HepG2 (cell line): ENCODE results near the gene ZNF33B. TPM values are rescaled to one million over a fixed set of nuclear protein-coding genes. Genes with fewer than 3 reads are reported as not detected.

ENCODE experiments used
- CREB3 ChIP-seq: sonication (generic); formaldehyde crosslinking; IDR thresholded peaks from 2 replicates; pipeline ENCODE4 v1.5.0; 2020; ENCODE audit warnings: missing genetic modification reagents
- DPF2 ChIP-seq: sonication (generic); formaldehyde crosslinking; IDR thresholded peaks from 2 replicates; pipeline ENCODE4 v1.4.0; 2020; ENCODE audit warnings: mild to moderate bottlenecking, low read depth, missing genetic modification reagents, borderline replicate concordance
- IKZF1 ChIP-seq: fragments of 450-650 bp; IDR thresholded peaks from 2 replicates; pipeline ENCODE4 v1.7.1; 2016
- MED1 ChIP-seq: sonication (generic); formaldehyde crosslinking; IDR thresholded peaks from 2 replicates; pipeline ENCODE4 v1.4.0; 2020; ENCODE audit warnings: missing genetic modification reagents
- NR2F1 ChIP-seq, 2 experiments: fragments of 450-650 bp in 1 of 2; formaldehyde crosslinking in 1 of 2; IDR thresholded peaks; 2 replicates each; pipeline versions ENCODE4 v1.5.0 to v1.6.1; 2016 to 2020; ENCODE audit warnings: mild to moderate bottlenecking in 1 of 2, missing compliant biosample characterization in 1 of 2, missing genetic modification reagents in 1 of 2, moderate library complexity in 1 of 2
- RXRB ChIP-seq: IDR thresholded peaks from 2 replicates; pipeline ENCODE4 v1.6.1; 2016; ENCODE audit warnings: borderline replicate concordance, missing genetic modification reagents, missing compliant biosample characterization
- SETDB1 ChIP-seq: sonication (generic); formaldehyde crosslinking; IDR thresholded peaks from 2 replicates; pipeline ENCODE4 v1.5.1; 2020; ENCODE audit warnings: missing genetic modification reagents, mild to moderate bottlenecking, borderline replicate concordance
- SNAI1 ChIP-seq: sonication (generic); formaldehyde crosslinking; IDR thresholded peaks from 2 replicates; pipeline ENCODE4 v1.5.0; 2020; ENCODE audit warnings: mild to moderate bottlenecking, missing genetic modification reagents, borderline replicate concordance
- SP4 ChIP-seq: sonication (generic); formaldehyde crosslinking; IDR thresholded peaks from 2 replicates; pipeline ENCODE4 v1.8.1; 2023; ENCODE audit warnings: mild to moderate bottlenecking, missing genetic modification reagents
- TOE1 ChIP-seq: sonication (generic); formaldehyde crosslinking; IDR thresholded peaks from 2 replicates; pipeline ENCODE4 v1.4.0; 2020; ENCODE audit warnings: mild to moderate bottlenecking, missing genetic modification reagents
- TRIM24 ChIP-seq: sonication (generic); formaldehyde crosslinking; IDR thresholded peaks from 2 replicates; pipeline ENCODE4 v1.8.0; 2022; ENCODE audit warnings: mild to moderate bottlenecking, missing genetic modification reagents
- YY1 ChIP-seq: IDR thresholded peaks from 2 replicates; pipeline ENCODE4 v1.6.1; 2011; ENCODE audit warnings: low read length, low read depth, moderate library complexity, mild to moderate bottlenecking; ENCODE audit not compliant: insufficient read depth, insufficient replicate concordance
- ZNF441 ChIP-seq: sonication (generic); formaldehyde crosslinking; IDR thresholded peaks from 2 replicates; pipeline ENCODE4 v1.7.0; 2021; ENCODE audit warnings: missing genetic modification reagents, borderline replicate concordance
- ZNF460 ChIP-seq: sonication (generic); formaldehyde crosslinking; IDR thresholded peaks from 2 replicates; pipeline ENCODE4 v1.5.1; 2020; ENCODE audit warnings: missing genetic modification reagents, mild to moderate bottlenecking, borderline replicate concordance
- ZNF614 ChIP-seq: IDR thresholded peaks from 2 replicates; pipeline ENCODE4 v1.6.1; 2018; ENCODE audit warnings: missing biosample characterization, missing genetic modification reagents, inconsistent platforms, borderline replicate concordance
- ZNF660 ChIP-seq: sonication (generic); formaldehyde crosslinking; IDR thresholded peaks from 2 replicates; pipeline ENCODE4 v1.5.1; 2020; ENCODE audit warnings: mild to moderate bottlenecking, low read depth, missing genetic modification reagents, borderline replicate concordance
- polyA plus RNA-seq, 8 experiments: library from polyadenylated mRNA; depleted of rRNA in 3 of 8; stranded (reverse) in 7 of 8; unstranded in 1 of 8; fragments of >200 nt; fragmentation: Illumina TruSeq in 4 of 8; extraction: Trizol in 4 of 8; gene quantifications; 2 replicates each; pipeline versions ENCODE4 v1.2.1 to v1.2.3, GENCODE V29; 2011 to 2016; ENCODE audit warnings: low read depth in 4 of 8, missing spikeins in 1 of 8, mixed read lengths in 1 of 8; ENCODE audit not compliant: insufficient read depth in 1 of 8
- total RNA-seq, 5 experiments: library from RNA; depleted of rRNA; stranded (reverse); fragments of >200 nt; fragmentation: Illumina TruSeq; extraction: Trizol; gene quantifications; 2 replicates each; pipeline ENCODE4 v1.2.3, GENCODE V29; 2016; ENCODE audit warnings: low read depth in 1 of 5
- TF ChIP-seq, protein P1 (sequence below), 2 experiments: IDR thresholded peaks; 2 replicates each; pipeline ENCODE4 v1.6.1; 2011 to 2012; ENCODE audit warnings: low read length in 2 of 2, borderline replicate concordance in 1 of 2, low read depth in 1 of 2, mild to moderate bottlenecking in 1 of 2, moderate library complexity in 1 of 2
- TF ChIP-seq, protein P2 (sequence below): sonication (generic); formaldehyde crosslinking; IDR thresholded peaks from 2 replicates; pipeline ENCODE4 v1.5.0; 2020; ENCODE audit warnings: mild to moderate bottlenecking, missing genetic modification reagents
- TF ChIP-seq, protein P3 (sequence below): fragments of 450-650 bp; IDR thresholded peaks from 2 replicates; pipeline ENCODE4 v1.6.1; 2017; ENCODE audit warnings: mild to moderate bottlenecking

The ZNF33B gene
- total and polyA plus RNA-seq, 2 of the 13 experiments (the other 11 are each of a cell fraction or from before 2014, with no cell fraction given), result 18.4 to 23.5 TPM

DNA sequence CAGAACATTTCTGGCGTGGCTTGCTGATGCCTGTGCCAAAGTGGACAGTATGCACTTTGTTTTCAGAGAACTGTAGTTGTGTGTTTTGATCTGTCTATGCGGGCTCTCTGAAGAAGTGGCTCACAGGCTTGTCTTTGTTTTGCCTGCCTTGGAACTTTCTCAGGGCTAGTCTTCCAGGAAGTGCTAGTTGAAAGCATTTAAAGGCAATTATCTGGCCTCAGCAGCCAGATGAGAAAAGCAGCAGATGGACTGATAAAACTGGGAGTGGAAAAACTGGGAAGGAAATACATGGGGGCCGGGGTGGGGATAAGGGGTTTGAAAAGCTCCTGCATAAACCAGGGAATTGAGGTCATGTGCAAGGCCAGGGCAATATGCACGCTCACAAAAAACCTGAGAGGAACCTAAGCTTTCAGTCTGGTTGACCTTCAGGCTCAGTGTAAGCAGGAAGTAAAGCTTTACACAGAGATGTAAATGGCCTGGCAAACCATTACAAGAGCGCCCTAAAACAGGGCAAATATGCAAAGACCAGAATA is 94.5 kb downstream of the ZNF33B start (continued):
- TF ChIP-seq MED1 (CRISPR knock-in tag) (peak; percentile 75), TOE1 (CRISPR knock-in tag) (no peak), SNAI1 (no peak), ZNF441 (no peak), ZNF660 (CRISPR knock-in tag) (no peak), YY1 (no peak), SP4 (CRISPR knock-in tag) (no peak), ZNF460 (CRISPR knock-in tag) (no peak), RXRB (CRISPR knock-in tag) (peak; percentile 85), IKZF1 (no peak), DPF2 (no peak), CREB3 (CRISPR knock-in tag) (no peak), TRIM24 (CRISPR knock-in tag) (no peak), ZNF614 (CRISPR knock-in tag) (no peak), SETDB1 (CRISPR knock-in tag) (no peak), NR2F1 (CRISPR knock-in tag; IDR thresholded peaks at IDR 0.05) (no peak)
- TF ChIP-seq, protein P1, sequence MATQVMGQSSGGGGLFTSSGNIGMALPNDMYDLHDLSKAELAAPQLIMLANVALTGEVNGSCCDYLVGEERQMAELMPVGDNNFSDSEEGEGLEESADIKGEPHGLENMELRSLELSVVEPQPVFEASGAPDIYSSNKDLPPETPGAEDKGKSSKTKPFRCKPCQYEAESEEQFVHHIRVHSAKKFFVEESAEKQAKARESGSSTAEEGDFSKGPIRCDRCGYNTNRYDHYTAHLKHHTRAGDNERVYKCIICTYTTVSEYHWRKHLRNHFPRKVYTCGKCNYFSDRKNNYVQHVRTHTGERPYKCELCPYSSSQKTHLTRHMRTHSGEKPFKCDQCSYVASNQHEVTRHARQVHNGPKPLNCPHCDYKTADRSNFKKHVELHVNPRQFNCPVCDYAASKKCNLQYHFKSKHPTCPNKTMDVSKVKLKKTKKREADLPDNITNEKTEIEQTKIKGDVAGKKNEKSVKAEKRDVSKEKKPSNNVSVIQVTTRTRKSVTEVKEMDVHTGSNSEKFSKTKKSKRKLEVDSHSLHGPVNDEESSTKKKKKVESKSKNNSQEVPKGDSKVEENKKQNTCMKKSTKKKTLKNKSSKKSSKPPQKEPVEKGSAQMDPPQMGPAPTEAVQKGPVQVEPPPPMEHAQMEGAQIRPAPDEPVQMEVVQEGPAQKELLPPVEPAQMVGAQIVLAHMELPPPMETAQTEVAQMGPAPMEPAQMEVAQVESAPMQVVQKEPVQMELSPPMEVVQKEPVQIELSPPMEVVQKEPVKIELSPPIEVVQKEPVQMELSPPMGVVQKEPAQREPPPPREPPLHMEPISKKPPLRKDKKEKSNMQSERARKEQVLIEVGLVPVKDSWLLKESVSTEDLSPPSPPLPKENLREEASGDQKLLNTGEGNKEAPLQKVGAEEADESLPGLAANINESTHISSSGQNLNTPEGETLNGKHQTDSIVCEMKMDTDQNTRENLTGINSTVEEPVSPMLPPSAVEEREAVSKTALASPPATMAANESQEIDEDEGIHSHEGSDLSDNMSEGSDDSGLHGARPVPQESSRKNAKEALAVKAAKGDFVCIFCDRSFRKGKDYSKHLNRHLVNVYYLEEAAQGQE (IDR thresholded peaks at IDR 0.05; ENCODE audit: borderline replicate concordance in 1 of 2, low read depth in 1 of 2, low read length in 2 of 2), result no peak
- TF ChIP-seq, protein P2, sequence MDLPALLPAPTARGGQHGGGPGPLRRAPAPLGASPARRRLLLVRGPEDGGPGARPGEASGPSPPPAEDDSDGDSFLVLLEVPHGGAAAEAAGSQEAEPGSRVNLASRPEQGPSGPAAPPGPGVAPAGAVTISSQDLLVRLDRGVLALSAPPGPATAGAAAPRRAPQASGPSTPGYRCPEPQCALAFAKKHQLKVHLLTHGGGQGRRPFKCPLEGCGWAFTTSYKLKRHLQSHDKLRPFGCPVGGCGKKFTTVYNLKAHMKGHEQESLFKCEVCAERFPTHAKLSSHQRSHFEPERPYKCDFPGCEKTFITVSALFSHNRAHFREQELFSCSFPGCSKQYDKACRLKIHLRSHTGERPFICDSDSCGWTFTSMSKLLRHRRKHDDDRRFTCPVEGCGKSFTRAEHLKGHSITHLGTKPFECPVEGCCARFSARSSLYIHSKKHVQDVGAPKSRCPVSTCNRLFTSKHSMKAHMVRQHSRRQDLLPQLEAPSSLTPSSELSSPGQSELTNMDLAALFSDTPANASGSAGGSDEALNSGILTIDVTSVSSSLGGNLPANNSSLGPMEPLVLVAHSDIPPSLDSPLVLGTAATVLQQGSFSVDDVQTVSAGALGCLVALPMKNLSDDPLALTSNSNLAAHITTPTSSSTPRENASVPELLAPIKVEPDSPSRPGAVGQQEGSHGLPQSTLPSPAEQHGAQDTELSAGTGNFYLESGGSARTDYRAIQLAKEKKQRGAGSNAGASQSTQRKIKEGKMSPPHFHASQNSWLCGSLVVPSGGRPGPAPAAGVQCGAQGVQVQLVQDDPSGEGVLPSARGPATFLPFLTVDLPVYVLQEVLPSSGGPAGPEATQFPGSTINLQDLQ (CRISPR knock-in tag), result no peak
- TF ChIP-seq, protein P3, sequence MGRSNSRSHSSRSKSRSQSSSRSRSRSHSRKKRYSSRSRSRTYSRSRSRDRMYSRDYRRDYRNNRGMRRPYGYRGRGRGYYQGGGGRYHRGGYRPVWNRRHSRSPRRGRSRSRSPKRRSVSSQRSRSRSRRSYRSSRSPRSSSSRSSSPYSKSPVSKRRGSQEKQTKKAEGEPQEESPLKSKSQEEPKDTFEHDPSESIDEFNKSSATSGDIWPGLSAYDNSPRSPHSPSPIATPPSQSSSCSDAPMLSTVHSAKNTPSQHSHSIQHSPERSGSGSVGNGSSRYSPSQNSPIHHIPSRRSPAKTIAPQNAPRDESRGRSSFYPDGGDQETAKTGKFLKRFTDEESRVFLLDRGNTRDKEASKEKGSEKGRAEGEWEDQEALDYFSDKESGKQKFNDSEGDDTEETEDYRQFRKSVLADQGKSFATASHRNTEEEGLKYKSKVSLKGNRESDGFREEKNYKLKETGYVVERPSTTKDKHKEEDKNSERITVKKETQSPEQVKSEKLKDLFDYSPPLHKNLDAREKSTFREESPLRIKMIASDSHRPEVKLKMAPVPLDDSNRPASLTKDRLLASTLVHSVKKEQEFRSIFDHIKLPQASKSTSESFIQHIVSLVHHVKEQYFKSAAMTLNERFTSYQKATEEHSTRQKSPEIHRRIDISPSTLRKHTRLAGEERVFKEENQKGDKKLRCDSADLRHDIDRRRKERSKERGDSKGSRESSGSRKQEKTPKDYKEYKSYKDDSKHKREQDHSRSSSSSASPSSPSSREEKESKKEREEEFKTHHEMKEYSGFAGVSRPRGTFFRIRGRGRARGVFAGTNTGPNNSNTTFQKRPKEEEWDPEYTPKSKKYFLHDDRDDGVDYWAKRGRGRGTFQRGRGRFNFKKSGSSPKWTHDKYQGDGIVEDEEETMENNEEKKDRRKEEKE, result no peak
